Gastrocnemius medialis (tissue), 4 donors: ENCODE results near the gene ABCA13.

Experiments
- POLR2A ChIP-seq, 2 donors: fragments of 450-650 bp; IDR thresholded peaks; one replicate each; pipeline ENCODE4 v1.6.1; 2017; ENCODE audit warnings: antibody characterized with exemption in 2 of 2, mild to moderate bottlenecking in 2 of 2, moderate library complexity in 2 of 2
- TF ChIP-seq, protein P1 (sequence below), 5 experiments: fragments of 450-650 bp in 3 of 5; fragments of 200-600 bp in 2 of 5; sonication (generic) in 2 of 5; IDR thresholded peaks in 4 of 5; conservative IDR thresholded peaks in 1 of 5; 1 replicate in 4 of 5; 2 replicates in 1 of 5; pipeline ENCODE4 v1.5.1; 2016 to 2019; ENCODE audit warnings: antibody characterized with exemption in 5 of 5, mild to moderate bottlenecking in 3 of 5, moderate library complexity in 3 of 5

DNA sequence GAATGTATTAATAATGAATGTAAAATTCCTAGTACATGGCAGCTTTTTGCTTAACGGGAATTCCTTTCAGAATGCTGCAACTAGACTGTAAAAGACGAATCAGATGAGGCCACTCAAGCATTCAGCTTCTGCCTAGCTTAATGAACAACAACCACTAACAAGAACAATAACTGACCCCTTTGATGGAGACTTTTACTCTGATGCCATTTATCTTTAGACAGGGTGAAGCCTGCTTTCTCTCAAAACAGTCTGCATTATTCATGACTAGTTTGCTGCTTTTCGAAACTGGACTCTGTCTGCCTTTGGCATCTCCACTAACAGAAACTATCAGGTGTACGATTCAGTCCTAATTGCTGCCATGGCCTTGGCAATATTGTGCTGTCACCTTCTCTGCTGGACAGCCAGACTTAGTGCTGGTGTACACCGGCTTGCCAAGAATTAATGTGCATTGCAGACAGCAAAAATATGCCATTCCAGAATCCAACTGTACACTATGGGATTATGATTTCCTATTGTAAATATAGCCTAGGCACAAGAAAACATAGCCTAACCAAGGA lies 457.6 kb downstream of the ABCA13 start:
- TF ChIP-seq, protein P1, sequence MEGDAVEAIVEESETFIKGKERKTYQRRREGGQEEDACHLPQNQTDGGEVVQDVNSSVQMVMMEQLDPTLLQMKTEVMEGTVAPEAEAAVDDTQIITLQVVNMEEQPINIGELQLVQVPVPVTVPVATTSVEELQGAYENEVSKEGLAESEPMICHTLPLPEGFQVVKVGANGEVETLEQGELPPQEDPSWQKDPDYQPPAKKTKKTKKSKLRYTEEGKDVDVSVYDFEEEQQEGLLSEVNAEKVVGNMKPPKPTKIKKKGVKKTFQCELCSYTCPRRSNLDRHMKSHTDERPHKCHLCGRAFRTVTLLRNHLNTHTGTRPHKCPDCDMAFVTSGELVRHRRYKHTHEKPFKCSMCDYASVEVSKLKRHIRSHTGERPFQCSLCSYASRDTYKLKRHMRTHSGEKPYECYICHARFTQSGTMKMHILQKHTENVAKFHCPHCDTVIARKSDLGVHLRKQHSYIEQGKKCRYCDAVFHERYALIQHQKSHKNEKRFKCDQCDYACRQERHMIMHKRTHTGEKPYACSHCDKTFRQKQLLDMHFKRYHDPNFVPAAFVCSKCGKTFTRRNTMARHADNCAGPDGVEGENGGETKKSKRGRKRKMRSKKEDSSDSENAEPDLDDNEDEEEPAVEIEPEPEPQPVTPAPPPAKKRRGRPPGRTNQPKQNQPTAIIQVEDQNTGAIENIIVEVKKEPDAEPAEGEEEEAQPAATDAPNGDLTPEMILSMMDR (IDR thresholded peaks at IDR 0.05 in 4 of 5, conservative IDR thresholded peaks at IDR 0.05 in 1 of 5) = no peak
- TF ChIP-seq POLR2A (IDR thresholded peaks at IDR 0.05) = no peak
